ENCODE measurements around the gene TCP1. TPM values are rescaled to one million over a fixed set of nuclear protein-coding genes. Genes with fewer than 3 reads are reported as not detected.

Gene TCP1
- total and polyA plus RNA-seq, 2 of the 8 experiments (the other 6 are each of a cell fraction or from before 2014, with no cell fraction given) = 117 to 348 TPM

DNA sequence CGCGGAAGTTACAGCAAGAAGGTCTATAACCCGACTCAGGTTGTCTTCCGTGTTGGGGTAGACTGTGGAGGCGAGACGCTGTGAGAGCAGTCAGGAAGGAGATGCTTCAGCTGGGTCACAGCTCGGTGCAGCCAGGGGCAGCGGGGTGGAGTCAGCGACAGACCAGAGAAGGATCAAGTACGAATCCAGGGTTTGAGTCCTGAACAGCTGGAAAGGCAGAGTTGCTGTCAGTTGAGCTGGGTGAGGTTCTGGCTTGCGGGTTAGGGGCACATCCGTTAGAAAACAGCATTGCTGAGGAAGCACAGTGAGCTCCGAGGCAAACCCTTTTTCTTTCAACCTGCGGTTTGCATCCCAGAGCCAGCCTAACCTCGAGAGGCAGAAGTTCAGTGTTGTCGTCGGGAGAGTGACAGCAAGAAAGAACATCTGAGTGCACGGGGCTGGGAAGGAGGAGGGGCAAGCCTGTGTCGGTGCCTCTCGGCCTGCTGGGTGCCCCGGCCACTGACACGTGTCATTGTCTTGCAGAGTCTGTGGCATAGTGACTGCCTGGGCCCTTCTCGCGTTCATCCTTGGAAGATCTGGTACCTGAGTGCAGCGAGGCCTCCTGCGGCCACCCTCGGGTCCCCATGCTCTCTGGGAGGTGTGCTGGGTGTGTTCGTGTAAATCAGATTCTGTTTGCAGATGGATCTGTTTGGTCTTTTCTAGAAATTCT, 30.7 kb upstream of the TCP1 start:
- Histone ChIP-seq H3K18ac (ENCODE audit: extremely low read depth, low read length) (no peak overlapping the region), H2BK12ac (ENCODE audit: low read depth, low read length) (peak overlapping the region; percentile 63; the same call in 1 of the 2 replicates), H2AK5ac (ENCODE audit: low read depth, low read length) (no peak overlapping the region), H3K14ac (ENCODE audit: insufficient read length) (no peak overlapping the region), H4K91ac (replicated peaks; ENCODE audit: insufficient read length, low read length) (no peak overlapping the region), H4K5ac (ENCODE audit: insufficient read length, low read depth, low read length) (no peak overlapping the region), H3K9me3 (ENCODE audit: insufficient read depth in 2 of 2, low read depth in 1 of 2, low read length in 1 of 2) (no peaks in the 10 kb centered on the region), H3K4me2 (ENCODE audit: insufficient read depth in 1 of 2, low read depth in 2 of 2, low read length in 2 of 2) (no peak overlapping the region; a peak in 1 of 4 replicates), H2BK5ac (ENCODE audit: low read depth, low read length) (peak overlapping the region; percentile 32; the same call in 1 of the 2 replicates), H3K79me2 (ENCODE audit: control insufficient read depth in 1 of 2, insufficient read depth in 2 of 2, low read length in 2 of 2) (no peaks in the 10 kb centered on the region), H3K4me1 (replicated peaks in 1 of 4; ENCODE audit: control insufficient read depth in 3 of 4, insufficient read depth in 4 of 4, low read length in 3 of 4) (peaks cover 0 to 11% (median 5%) of the 10 kb centered on the region in 4 experiments; a peak in 5 of 7 replicates), H2BK120ac (replicated peaks; ENCODE audit: low read depth, low read length) (no peak overlapping the region), H3K4ac (replicated peaks; ENCODE audit: insufficient read length, low read depth, low read length) (no peak overlapping the region), H2BK20ac (ENCODE audit: low read length) (no peak overlapping the region; the same call in 1 of the 2 replicates), H3K4me3 (ENCODE audit: extremely low read depth in 1 of 4, insufficient read depth in 2 of 4, low read depth in 3 of 4, low read length in 4 of 4) (no peak overlapping the region), H3K79me1 (ENCODE audit: low read depth, low read length) (no peaks in the 10 kb centered on the region), H4K8ac (ENCODE audit: extremely low read depth, insufficient read depth, low read length) (no peak overlapping the region), H3K23ac (ENCODE audit: insufficient read length) (no peak overlapping the region), H3K9ac (replicated peaks in 1 of 4; ENCODE audit: extremely low read depth in 1 of 4, low read depth in 3 of 4, low read length in 3 of 4) (no peak overlapping the region), H3K27me3 (replicated peaks in 1 of 4; ENCODE audit: control insufficient read depth in 3 of 4, extremely low read depth in 1 of 4, insufficient read depth in 3 of 4, low read length in 3 of 4) (no peaks in the 10 kb centered on the region), H3K23me2 (ENCODE audit: low read depth, low read length) (no peaks in the 10 kb centered on the region), H3K56ac (replicated peaks; ENCODE audit: insufficient read length, low read depth, low read length) (no peak overlapping the region), H2AFZ (ENCODE audit: low read length) (no peak overlapping the region), H3K36me3 (ENCODE audit: control insufficient read depth in 2 of 4, insufficient read depth in 4 of 4, low read length in 3 of 4) (no peaks in the 10 kb centered on the region), H2BK15ac (ENCODE audit: low read length) (no peak overlapping the region), H4K20me1 (replicated peaks in 1 of 2; ENCODE audit: control insufficient read depth in 1 of 2, insufficient read depth in 2 of 2, low read length in 2 of 2) (peaks cover 0 to 2% of the 10 kb centered on the region in 2 experiments), H3K27ac (ENCODE audit: low read depth, low read length) (no peak overlapping the region)
- CTCF ChIA-PET (ENCODE audit: partially characterized antibody) = interaction anchor here (1.0 to 1.4 kb wide), 2 partner anchors 8 to 27 kb away, joined by 3 to 4 read pairs; no protein-coding TSS in a partner anchor
- TF ChIP-seq YY1 (IDR thresholded peaks at IDR 0.05; ENCODE audit: low read depth, low read length) = no peak
- no peak for TF ChIP-seq TAF7 (optimal IDR thresholded peaks at IDR 0.05; ENCODE audit: borderline replicate concordance, low read depth, low read length)
- TF ChIP-seq POLR2A (IDR thresholded peaks at IDR 0.05; ENCODE audit: control extremely low read depth in 1 of 2, low read depth in 2 of 2, low read length in 2 of 2) = no peak
- TF ChIP-seq, protein P1, sequence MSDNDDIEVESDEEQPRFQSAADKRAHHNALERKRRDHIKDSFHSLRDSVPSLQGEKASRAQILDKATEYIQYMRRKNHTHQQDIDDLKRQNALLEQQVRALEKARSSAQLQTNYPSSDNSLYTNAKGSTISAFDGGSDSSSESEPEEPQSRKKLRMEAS (IDR thresholded peaks at IDR 0.05) = 0 out of 2 replicates have a peak, but pooled peaks have one; percentile 27
- TF ChIP-seq SAP30 (IDR thresholded peaks at IDR 0.05; ENCODE audit: insufficient read depth, insufficient replicate concordance, low read length) = peak; percentile 31
- no peak for TF ChIP-seq RAD21 (IDR thresholded peaks at IDR 0.05 in 1 of 2, conservative IDR thresholded peaks at IDR 0.05 in 1 of 2; ENCODE audit: low read depth in 2 of 2, low read length in 2 of 2)
- TF ChIP-seq, protein P2, sequence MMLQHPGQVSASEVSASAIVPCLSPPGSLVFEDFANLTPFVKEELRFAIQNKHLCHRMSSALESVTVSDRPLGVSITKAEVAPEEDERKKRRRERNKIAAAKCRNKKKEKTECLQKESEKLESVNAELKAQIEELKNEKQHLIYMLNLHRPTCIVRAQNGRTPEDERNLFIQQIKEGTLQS (IDR thresholded peaks at IDR 0.05; ENCODE audit: insufficient read depth, low read depth, low read length) = no peak
- 77% methylated on average over 28 of the region's 28 CpGs; no CpG with 5 or more reads in 1 of the 2 experiments for WGBS, 2 experiments (ENCODE audit: extremely low coverage in 1 of 2, insufficient coverage in 1 of 2, insufficient read length in 1 of 2, insufficient replicate concordance in 2 of 2, low coverage in 1 of 2, low lambda C conversion rate in 2 of 2, missing lambda C conversion rate in 1 of 2)
- DNase-seq (ENCODE audit: low read depth in 1 of 2, low spot score in 2 of 2) = no peak
- POLR2A ChIA-PET (ENCODE audit: partially characterized antibody) = interaction anchor here (0.6 to 1.2 kb wide), 5 partner anchors 12 to 30 kb away, joined by 3 read pairs; partner anchors contain the start of gene TCP1
- no peak for FAIRE-seq
